Measurements from ENCODE around the gene PXMP4.

The PXMP4 gene

GRCh38 chr20:33660035-33660684 lies 60.0 kb downstream of the PXMP4 start:
- no peak overlapping the region for H3K4me3 ChIP-seq (ENCODE audit: low read depth, low read length)
- TF ChIP-seq CTCF (IDR thresholded peaks at IDR 0.05; ENCODE audit: low read depth, low read length): no peak
- in situ Hi-C loops (cut with HindIII; ENCODE audit: low sequenced_read_pairs): no loop called here
- DNase-seq (ENCODE audit: low read depth, low spot score): no peak

GRCh38 chr20:33659341-33660034 lies 60.6 kb downstream of the PXMP4 start:
- DNase-seq (ENCODE audit: low read depth, low spot score): no peak
- in situ Hi-C loops (cut with HindIII; ENCODE audit: low sequenced_read_pairs): no loop called here
- TF ChIP-seq CTCF (IDR thresholded peaks at IDR 0.05; ENCODE audit: low read depth, low read length): no peak
- no peak overlapping the region for H3K4me3 ChIP-seq (ENCODE audit: low read depth, low read length)

DNA sequence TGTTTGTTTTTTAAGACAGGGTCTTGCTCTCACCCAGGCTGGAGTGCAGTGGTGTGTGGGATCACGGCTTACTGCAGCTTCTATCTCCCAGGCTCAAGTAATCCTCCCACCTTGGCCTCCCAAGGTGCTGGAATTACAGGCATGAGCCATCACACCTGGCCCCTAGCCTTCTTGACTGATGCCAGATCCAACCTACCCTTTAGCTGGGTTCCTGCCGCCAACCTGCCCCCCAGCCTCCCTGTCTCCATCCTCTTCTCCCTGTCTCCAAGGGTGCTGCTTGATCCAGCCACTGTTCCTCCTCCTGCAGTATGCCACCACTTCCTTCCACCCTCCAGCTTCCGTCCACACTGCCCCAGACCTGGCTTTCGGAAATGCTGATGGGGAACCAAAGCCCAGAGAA lies 61.2 kb downstream of the PXMP4 start:
- TF ChIP-seq CTCF (IDR thresholded peaks at IDR 0.05; ENCODE audit: low read depth, low read length): no peak
- DNase-seq (ENCODE audit: low read depth, low spot score): no peak
- no peak overlapping the region for H3K4me3 ChIP-seq (ENCODE audit: low read depth, low read length)
- in situ Hi-C loops (cut with HindIII; ENCODE audit: low sequenced_read_pairs): no loop called here

- in situ Hi-C loops (cut with HindIII; ENCODE audit: low sequenced_read_pairs): no loop called here
- DNase-seq (ENCODE audit: low read depth, low spot score): no peak
- H3K4me3 ChIP-seq (ENCODE audit: low read depth, low read length): no peak overlapping the region
- no peak for TF ChIP-seq CTCF (IDR thresholded peaks at IDR 0.05; ENCODE audit: low read depth, low read length)
Measured at GRCh38 chr20:33658510-33658909, 61.6 kb downstream of the PXMP4 start.

- no peak for TF ChIP-seq CTCF (IDR thresholded peaks at IDR 0.05; ENCODE audit: low read depth, low read length)
- in situ Hi-C loops (cut with HindIII; ENCODE audit: low sequenced_read_pairs): no loop called here
- DNase-seq (ENCODE audit: low read depth, low spot score): no peak
- no peak overlapping the region for H3K4me3 ChIP-seq (ENCODE audit: low read depth, low read length)
Measured at GRCh38 chr20:33657704-33658095, 62.4 kb downstream of the PXMP4 start.

GRCh38 chr20:33656783-33657703 lies 63.1 kb downstream of the PXMP4 start:
- in situ Hi-C loops (cut with HindIII; ENCODE audit: low sequenced_read_pairs): no loop called here
- no peak for DNase-seq (ENCODE audit: low read depth, low spot score)
- no peak overlapping the region for H3K4me3 ChIP-seq (ENCODE audit: low read depth, low read length)
- no peak for TF ChIP-seq CTCF (IDR thresholded peaks at IDR 0.05; ENCODE audit: low read depth, low read length)

All from astrocyte of the spinal cord (primary cell).